GM18507 (cell line): ENCODE data around the gene ADAMTS17.

Source experiments
- DNase-seq: peaks from one replicate; pipeline ENCODE4 v3.0.0; 2011; ENCODE audit warnings: low read depth; ENCODE audit not compliant: insufficient read length; ENCODE audit errors: extremely low spot score
- FAIRE-seq: peaks from 2 replicates; lab custom pipeline; 2011; peaks lifted over from hg19 to GRCh38; lab: Jason Lieb, UNC

The ADAMTS17 gene

GRCh38 chr15:100123611-100124010 lies 218.2 kb downstream of the ADAMTS17 start:
- FAIRE-seq (no peak), DNase-seq (no peak)

- DNase-seq (no peak), FAIRE-seq (no peak)
Observed at GRCh38 chr15:100121285-100121684, 220.5 kb downstream of the ADAMTS17 start.

GRCh38 chr15:100120111-100120510 lies 221.7 kb downstream of the ADAMTS17 start:
- no peak for FAIRE-seq
- DNase-seq, result no peak

GRCh38 chr15:100118546-100118945 lies 223.2 kb downstream of the ADAMTS17 start:
- DNase-seq, result no peak
- no peak for FAIRE-seq

GRCh38 chr15:100116416-100117190 lies 225.2 kb downstream of the ADAMTS17 start:
- DNase-seq, result no peak
- no peak for FAIRE-seq

GRCh38 chr15:100115711-100116090 lies 226.1 kb downstream of the ADAMTS17 start:
- no peak for FAIRE-seq
- DNase-seq, result no peak

GRCh38 chr15:100115066-100115710 lies 226.6 kb downstream of the ADAMTS17 start:
- FAIRE-seq, result no peak
- no peak for DNase-seq

GRCh38 chr15:100114571-100114970 lies 227.2 kb downstream of the ADAMTS17 start:
- no peak for FAIRE-seq

GRCh38 chr15:100114100-100114499 lies 227.7 kb downstream of the ADAMTS17 start:
- FAIRE-seq (no peak), DNase-seq (no peak)

More at GRCh38 chr15:100114571-100114970, 227.2 kb downstream of the ADAMTS17 start:
- no peak for DNase-seq

GRCh38 chr15:100113351-100114080 lies 228.3 kb downstream of the ADAMTS17 start:
- no peak for FAIRE-seq
- DNase-seq, result no peak

- DNase-seq, result no peak
- FAIRE-seq, result no peak
Observed at GRCh38 chr15:100112636-100113305, 229.0 kb downstream of the ADAMTS17 start.

GRCh38 chr15:100112061-100112420 lies 229.7 kb downstream of the ADAMTS17 start:
- FAIRE-seq (no peak), DNase-seq (no peak)

GRCh38 chr15:100111125-100112060 lies 230.4 kb downstream of the ADAMTS17 start:
- no peak for FAIRE-seq
- no peak for DNase-seq

GRCh38 chr15:100109486-100110035 lies 232.2 kb downstream of the ADAMTS17 start:
- FAIRE-seq, result no peak

GRCh38 chr15:100108846-100109245 lies 232.9 kb downstream of the ADAMTS17 start:
- DNase-seq (no peak), FAIRE-seq (no peak)

More at GRCh38 chr15:100109486-100110035, 232.2 kb downstream of the ADAMTS17 start:
- no peak for DNase-seq

GRCh38 chr15:100108346-100108745 lies 233.4 kb downstream of the ADAMTS17 start:
- DNase-seq, result no peak
- FAIRE-seq, result no peak

GRCh38 chr15:100107606-100108225 lies 234.1 kb downstream of the ADAMTS17 start:
- DNase-seq (no peak), FAIRE-seq (no peak)

- no peak for FAIRE-seq
- no peak for DNase-seq
Observed at GRCh38 chr15:100107151-100107550, 234.6 kb downstream of the ADAMTS17 start.
